Measurements from ENCODE around the gene CTSO. TPM values are rescaled to one million over a fixed set of nuclear protein-coding genes. Genes with fewer than 3 reads are reported as not detected.
"Not testable (repeated sequence)": the region's sequence is repeated elsewhere in the genome, so short reads cannot be mapped to it uniquely, and the experiment has no call there.

The CTSO gene
- total RNA-seq, 1 donor: 25.0 TPM

DNA sequence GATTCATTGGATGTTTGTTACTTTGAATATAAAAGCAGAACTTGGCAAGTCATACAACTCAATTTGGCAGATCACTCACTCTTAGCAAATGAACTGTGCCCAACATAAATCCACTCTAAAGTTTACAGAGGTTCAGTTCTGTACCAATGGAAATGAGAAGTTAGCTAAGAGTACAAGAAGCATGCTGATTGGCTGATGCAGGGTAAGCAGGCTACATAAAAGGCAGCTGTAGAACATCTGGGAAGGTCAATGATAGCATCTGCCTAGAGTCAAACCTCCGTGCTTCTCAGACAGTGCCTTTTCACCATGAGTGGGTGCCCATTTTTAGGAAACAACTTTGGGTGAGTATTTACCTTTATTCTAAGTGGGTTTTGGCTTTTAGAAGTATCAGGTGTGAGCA is 50.2 kb downstream of the CTSO start, which contains the start of gene TDO2:
Gene TDO2, plus strand, starts transcription at position 244 of the 400 bp plus-strand sequence. Its CDS starts 63 bp downstream, at position 307.
- no peak within 1 kb of the TSS for H3K4me3 ChIP-seq (ENCODE audit: insufficient read depth, low read length)
- H2AFZ ChIP-seq (ENCODE audit: low read length): no peak within 1 kb of the TSS
- peaks cover 18% of the 10 kb centered on the region for H3K27me3 ChIP-seq (ENCODE audit: insufficient read depth, low read length)
- no peaks in the 10 kb centered on the region for H3K36me3 ChIP-seq (ENCODE audit: insufficient read depth, low read length)
- H3K27ac ChIP-seq (ENCODE audit: low read depth, low read length): no peak within 1 kb of the TSS
- no peak for DNase-seq (ENCODE audit: insufficient read length, low spot score, missing footprints)
- H3K4me1 ChIP-seq (ENCODE audit: insufficient read depth, low read length): peaks cover 14% of the 10 kb centered on the region
- TF ChIP-seq, protein P1, sequence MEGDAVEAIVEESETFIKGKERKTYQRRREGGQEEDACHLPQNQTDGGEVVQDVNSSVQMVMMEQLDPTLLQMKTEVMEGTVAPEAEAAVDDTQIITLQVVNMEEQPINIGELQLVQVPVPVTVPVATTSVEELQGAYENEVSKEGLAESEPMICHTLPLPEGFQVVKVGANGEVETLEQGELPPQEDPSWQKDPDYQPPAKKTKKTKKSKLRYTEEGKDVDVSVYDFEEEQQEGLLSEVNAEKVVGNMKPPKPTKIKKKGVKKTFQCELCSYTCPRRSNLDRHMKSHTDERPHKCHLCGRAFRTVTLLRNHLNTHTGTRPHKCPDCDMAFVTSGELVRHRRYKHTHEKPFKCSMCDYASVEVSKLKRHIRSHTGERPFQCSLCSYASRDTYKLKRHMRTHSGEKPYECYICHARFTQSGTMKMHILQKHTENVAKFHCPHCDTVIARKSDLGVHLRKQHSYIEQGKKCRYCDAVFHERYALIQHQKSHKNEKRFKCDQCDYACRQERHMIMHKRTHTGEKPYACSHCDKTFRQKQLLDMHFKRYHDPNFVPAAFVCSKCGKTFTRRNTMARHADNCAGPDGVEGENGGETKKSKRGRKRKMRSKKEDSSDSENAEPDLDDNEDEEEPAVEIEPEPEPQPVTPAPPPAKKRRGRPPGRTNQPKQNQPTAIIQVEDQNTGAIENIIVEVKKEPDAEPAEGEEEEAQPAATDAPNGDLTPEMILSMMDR (IDR thresholded peaks at IDR 0.05; ENCODE audit: extremely low read depth, low read depth, low read length): no peak
- no peaks in the 10 kb centered on the region for H3K79me2 ChIP-seq (ENCODE audit: insufficient read depth, low read length)
- no peaks in the 10 kb centered on the region for H4K20me1 ChIP-seq (ENCODE audit: insufficient read depth, low read length)
- H3K4me2 ChIP-seq (ENCODE audit: insufficient read depth, low read length): no peak within 1 kb of the TSS
- H3K9me3 ChIP-seq (ENCODE audit: low read depth, low read length): no peaks in the 10 kb centered on the region

- no peaks in the 10 kb centered on the region for H3K4me1 ChIP-seq (ENCODE audit: insufficient read depth, low read length)
Measured at GRCh38 chr4:155901013-155901412, 52.7 kb downstream of the CTSO start.

GRCh38 chr4:155900381-155900780 is 53.3 kb downstream of the CTSO start:
- Histone ChIP-seq H3K27me3 (ENCODE audit: insufficient read depth, low read length) (peaks cover 9% of the 10 kb centered on the region), H3K9me3 (ENCODE audit: low read depth, low read length) (no peaks in the 10 kb centered on the region), H3K4me2 (ENCODE audit: insufficient read depth, low read length) (no peak overlapping the region), H3K4me3 (ENCODE audit: insufficient read depth, low read length) (no peak overlapping the region), H4K20me1 (ENCODE audit: insufficient read depth, low read length) (no peaks in the 10 kb centered on the region), H2AFZ (ENCODE audit: low read length) (no peak overlapping the region), H3K79me2 (ENCODE audit: insufficient read depth, low read length) (no peaks in the 10 kb centered on the region), H3K4me1 (ENCODE audit: insufficient read depth, low read length) (no peaks in the 10 kb centered on the region), H3K27ac (ENCODE audit: low read depth, low read length) (no peak overlapping the region), H3K36me3 (ENCODE audit: insufficient read depth, low read length) (no peaks in the 10 kb centered on the region)
- TF ChIP-seq, protein P1 (IDR thresholded peaks at IDR 0.05; ENCODE audit: extremely low read depth, low read depth, low read length): no peak
- DNase-seq (ENCODE audit: insufficient read length, low spot score, missing footprints): peak; percentile 59

More at GRCh38 chr4:155901013-155901412, 52.7 kb downstream of the CTSO start:
- no peak overlapping the region for H2AFZ ChIP-seq (ENCODE audit: low read length)
- TF ChIP-seq, protein P1 (IDR thresholded peaks at IDR 0.05; ENCODE audit: extremely low read depth, low read depth, low read length): no peak
- DNase-seq (ENCODE audit: insufficient read length, low spot score, missing footprints): no peak
- H3K4me2 ChIP-seq (ENCODE audit: insufficient read depth, low read length): no peak overlapping the region
- no peaks in the 10 kb centered on the region for H3K36me3 ChIP-seq (ENCODE audit: insufficient read depth, low read length)
- H4K20me1 ChIP-seq (ENCODE audit: insufficient read depth, low read length): no peaks in the 10 kb centered on the region
- no peak overlapping the region for H3K4me3 ChIP-seq (ENCODE audit: insufficient read depth, low read length)
- no peak overlapping the region for H3K27ac ChIP-seq (ENCODE audit: low read depth, low read length)
- no peaks in the 10 kb centered on the region for H3K79me2 ChIP-seq (ENCODE audit: insufficient read depth, low read length)
- no peaks in the 10 kb centered on the region for H3K9me3 ChIP-seq (ENCODE audit: low read depth, low read length)
- peaks cover 12% of the 10 kb centered on the region for H3K27me3 ChIP-seq (ENCODE audit: insufficient read depth, low read length)

DNA sequence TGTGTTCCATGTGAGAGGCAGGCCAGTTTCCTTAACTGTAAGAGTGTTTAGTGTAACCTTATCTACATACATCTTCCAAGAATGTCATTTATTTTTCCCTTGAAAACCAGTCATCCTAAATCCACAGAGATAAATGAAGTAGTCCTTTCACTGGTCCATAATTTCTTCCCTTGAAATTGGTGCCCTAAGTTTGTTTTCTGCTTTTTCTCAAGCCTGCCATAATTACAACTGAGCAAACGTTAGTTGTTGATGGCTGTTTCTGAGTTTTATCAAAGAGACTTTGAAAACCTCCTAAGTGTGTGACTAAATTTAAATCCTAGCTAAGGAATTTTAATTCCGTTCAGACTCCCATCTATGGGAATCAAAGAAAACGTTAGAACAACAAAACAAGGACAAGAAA is 53.8 kb downstream of the CTSO start:
- H3K4me1 ChIP-seq (ENCODE audit: insufficient read depth, low read length): no peaks in the 10 kb centered on the region
- no peak overlapping the region for H2AFZ ChIP-seq (ENCODE audit: low read length)
- no peak overlapping the region for H3K27ac ChIP-seq (ENCODE audit: low read depth, low read length)
- H3K36me3 ChIP-seq (ENCODE audit: insufficient read depth, low read length): no peaks in the 10 kb centered on the region
- DNase-seq (ENCODE audit: insufficient read length, low spot score, missing footprints): no peak
- H3K79me2 ChIP-seq (ENCODE audit: insufficient read depth, low read length): no peaks in the 10 kb centered on the region
- H3K4me2 ChIP-seq (ENCODE audit: insufficient read depth, low read length): no peak overlapping the region
- TF ChIP-seq, protein P1 (IDR thresholded peaks at IDR 0.05; ENCODE audit: extremely low read depth, low read depth, low read length): no peak
- H3K9me3 ChIP-seq (ENCODE audit: low read depth, low read length): no peaks in the 10 kb centered on the region
- H3K27me3 ChIP-seq (ENCODE audit: insufficient read depth, low read length): peaks cover 4% of the 10 kb centered on the region
- no peaks in the 10 kb centered on the region for H4K20me1 ChIP-seq (ENCODE audit: insufficient read depth, low read length)
- no peak overlapping the region for H3K4me3 ChIP-seq (ENCODE audit: insufficient read depth, low read length)

GRCh38 chr4:155898371-155898770 is 55.3 kb downstream of the CTSO start:
- H3K4me1 ChIP-seq (ENCODE audit: insufficient read depth, low read length); H3K27ac ChIP-seq (ENCODE audit: low read depth, low read length); H3K79me2 ChIP-seq (ENCODE audit: insufficient read depth, low read length); H2AFZ ChIP-seq (ENCODE audit: low read length); H3K4me3 ChIP-seq (ENCODE audit: insufficient read depth, low read length); DNase-seq (ENCODE audit: insufficient read length, low spot score, missing footprints); H3K4me2 ChIP-seq (ENCODE audit: insufficient read depth, low read length); H3K36me3 ChIP-seq (ENCODE audit: insufficient read depth, low read length); H4K20me1 ChIP-seq (ENCODE audit: insufficient read depth, low read length); H3K27me3 ChIP-seq (ENCODE audit: insufficient read depth, low read length); H3K9me3 ChIP-seq (ENCODE audit: low read depth, low read length): not testable (repeated sequence)

All from osteoblast (primary cell).